HG03378 (cell line): ENCODE data around the gene BPIFB4.

Experiments used
- ATAC-seq: cut with Tn5 transposase; IDR thresholded peaks from one replicate; pipeline ENCODE4 v1.9.1; 2021; ENCODE audit warnings: mild to moderate bottlenecking, moderate library complexity; ENCODE audit not compliant: unreplicated experiment

BPIFB4 gene

DNA sequence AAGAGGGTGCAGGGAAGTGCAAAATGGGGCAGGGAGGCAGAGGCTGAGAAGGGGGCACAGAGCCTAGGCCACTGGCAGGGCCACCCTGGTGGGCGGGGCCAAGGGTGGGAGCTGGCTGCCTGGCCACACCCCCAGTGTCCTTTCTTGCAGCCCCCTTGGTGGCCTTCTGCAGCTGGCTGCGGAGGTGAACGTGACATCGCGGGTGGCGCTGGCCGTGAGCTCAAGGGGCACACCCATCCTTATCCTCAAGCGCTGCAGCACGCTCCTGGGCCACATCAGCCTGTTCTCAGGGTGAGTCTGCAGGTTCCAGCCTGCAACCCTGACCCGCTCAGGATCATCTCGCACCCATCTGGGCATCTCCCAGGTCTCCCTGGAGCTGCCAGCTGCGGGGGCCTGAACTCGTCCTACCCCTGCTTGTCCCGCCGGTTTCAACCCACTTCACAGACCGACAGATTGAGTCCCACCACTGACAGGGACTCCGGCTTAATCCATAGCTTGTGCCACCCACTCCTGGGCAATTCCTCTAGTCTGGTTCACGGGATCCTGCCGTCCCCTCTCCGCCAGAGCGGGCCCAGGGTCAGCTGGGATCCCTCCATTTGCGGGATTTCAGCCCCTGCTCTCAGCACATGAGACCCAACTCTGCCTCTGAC lies 19.6 kb upstream of the BPIFB4 start:
- ATAC-seq, result no peak

DNA sequence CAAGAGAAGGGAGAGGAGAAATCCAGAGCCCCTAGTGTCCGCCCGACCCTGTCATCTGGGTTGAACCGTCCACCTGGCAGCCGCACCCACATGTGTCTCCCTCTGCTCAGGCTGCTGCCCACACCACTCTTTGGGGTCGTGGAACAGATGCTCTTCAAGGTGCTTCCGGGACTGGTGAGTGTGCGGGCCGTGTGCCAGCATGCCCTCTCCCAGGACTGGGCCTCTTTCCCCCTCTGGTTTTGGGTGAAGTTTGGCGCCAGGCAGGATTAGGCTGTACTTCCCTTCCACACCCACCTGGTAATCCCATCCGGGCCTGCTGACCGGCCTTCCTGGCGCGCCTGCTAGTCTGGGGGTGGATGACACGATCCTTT lies 17.8 kb upstream of the BPIFB4 start:
- no peak for ATAC-seq

DNA sequence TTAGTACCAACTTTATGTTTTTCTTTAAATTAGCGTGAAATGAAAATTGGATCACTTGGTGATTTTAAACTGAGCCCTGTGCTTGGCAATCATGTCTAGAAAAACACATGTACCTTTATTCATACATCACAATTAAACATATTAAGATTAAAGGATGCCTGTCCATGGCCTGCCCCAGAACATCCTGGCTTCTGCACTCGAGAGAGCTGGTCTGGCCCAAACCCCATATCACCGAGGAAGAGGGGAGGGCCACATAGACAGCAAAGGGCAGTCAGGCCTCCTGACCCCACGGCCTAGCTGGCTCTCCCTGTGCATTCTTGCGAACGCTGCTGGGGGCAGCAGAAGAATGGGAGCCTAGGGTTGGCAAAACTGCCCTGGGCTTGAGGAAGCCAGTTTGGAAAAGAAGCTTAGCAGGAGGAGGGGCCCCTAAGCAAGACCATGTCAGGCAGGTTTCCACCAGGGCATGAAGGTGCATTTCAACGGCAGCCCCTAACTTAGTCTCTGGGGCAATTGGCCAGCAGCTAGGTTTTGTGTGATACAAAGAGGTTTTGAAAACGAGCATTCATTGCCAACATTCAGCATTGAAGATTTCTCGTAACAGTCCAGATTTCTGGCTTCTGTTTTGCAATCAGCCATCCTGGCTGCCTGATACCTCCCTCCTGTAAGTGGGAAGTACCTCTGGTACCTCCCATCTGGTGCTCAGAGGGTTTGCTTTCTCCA lies 17.2 kb upstream of the BPIFB4 start:
- no peak for ATAC-seq

DNA sequence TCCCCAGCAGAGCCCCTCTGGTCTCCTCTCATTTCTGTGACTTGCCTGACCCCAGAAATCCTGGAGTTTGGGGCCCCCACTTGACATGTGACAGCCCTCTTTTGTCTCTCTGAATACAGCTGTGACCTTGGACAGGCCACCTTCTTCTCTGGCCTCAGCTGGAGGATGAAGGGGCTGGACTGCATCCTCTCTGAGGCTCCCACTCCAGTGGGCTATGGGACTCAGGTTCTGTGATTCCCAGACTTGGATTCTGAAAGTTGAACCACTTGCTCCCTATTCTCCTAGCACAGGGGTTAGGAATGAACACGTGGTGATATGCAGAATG lies 16.7 kb upstream of the BPIFB4 start:
- ATAC-seq, result no peak

DNA sequence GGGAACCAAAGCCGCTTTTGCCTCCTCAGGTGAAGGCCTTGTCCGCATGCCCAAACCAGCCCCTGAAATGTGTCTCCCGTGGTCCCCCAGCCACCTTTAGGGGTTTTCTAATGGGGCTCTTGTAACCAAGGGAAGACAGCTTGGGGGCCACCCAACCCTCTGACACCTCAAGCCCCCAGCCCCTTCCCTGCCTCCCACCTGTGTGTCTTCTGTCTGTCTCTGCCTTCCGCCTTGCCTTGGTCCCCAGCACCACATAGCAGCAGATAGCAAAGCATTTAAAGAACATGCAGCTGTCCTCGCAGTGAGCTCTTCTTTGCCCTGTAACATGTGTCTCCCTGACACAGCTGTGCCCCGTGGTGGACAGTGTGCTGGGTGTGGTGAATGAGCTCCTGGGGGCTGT lies 16.2 kb upstream of the BPIFB4 start:
- no peak for ATAC-seq

DNA sequence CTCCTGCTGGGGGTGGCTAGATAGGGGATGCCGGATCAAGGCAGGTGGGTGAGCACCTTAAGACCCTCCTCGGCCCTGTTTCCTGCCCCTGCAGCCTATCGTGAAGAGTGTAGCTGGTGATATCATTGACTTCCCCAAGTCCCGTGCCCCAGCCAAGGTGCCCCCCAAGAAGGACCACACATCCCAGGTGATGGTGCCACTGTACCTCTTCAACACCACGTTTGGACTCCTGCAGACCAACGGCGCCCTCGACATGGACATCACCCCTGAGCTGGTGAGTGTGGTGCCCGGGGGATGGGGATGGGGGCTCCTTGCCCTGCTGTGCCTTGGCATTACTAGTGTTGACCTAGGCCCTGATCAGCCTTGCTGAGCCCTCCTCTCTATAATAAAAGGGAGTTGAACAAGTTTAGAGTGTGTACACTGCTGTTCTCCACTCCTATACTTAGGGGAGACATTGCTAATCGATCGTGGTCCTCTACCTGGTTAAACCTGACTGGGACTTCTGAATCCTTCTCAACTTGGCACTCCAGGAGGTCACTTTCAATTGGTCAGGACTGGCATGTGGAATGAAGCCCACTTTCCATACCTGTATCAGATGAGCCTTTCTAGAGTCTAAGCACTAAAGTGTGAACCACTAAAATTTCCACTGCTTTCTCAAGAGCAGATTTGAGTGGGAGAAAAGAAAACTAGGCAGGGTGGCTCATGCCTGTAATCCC lies 14.7 kb upstream of the BPIFB4 start:
- no peak for ATAC-seq

DNA sequence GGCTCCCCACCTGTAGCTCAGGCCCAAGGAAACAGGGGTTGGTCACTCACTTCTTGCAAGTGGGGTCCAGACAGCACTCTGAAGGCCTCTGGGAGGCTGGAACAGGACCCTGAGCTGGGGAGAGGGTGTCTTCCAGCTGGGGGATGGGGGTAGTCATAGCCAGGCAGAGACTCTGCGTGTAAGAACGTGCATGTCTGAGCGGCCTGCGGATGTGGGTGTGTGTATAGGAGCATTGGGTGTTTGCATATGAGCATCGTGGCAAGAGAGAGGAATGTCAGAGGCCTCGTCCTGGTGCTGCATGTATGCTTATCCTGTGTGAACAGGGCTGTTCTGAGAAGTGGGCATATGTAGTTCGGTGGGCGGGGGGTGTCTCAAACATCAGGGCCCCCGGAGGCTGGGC lies 13.7 kb upstream of the BPIFB4 start:
- ATAC-seq, result no peak

DNA sequence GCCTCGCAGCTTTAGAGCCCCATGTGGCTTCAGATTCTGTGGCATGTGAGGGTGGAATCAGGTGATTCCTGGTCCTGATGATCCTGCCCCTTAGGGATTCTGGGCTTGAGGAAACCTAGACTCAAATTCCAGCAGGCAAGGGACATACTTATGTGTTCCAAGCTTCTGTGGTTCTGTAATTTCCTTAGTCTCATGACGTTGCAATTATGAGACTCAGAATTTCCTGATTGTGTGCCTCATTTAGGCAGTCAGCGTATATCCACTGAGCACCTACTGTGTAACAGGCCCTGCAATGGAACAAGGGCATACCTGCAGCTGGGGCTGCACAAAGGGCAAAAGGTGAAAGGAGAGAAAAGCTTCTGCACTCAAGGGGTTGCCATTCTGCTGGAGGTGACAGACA lies 11.6 kb upstream of the BPIFB4 start:
- ATAC-seq, result no peak

DNA sequence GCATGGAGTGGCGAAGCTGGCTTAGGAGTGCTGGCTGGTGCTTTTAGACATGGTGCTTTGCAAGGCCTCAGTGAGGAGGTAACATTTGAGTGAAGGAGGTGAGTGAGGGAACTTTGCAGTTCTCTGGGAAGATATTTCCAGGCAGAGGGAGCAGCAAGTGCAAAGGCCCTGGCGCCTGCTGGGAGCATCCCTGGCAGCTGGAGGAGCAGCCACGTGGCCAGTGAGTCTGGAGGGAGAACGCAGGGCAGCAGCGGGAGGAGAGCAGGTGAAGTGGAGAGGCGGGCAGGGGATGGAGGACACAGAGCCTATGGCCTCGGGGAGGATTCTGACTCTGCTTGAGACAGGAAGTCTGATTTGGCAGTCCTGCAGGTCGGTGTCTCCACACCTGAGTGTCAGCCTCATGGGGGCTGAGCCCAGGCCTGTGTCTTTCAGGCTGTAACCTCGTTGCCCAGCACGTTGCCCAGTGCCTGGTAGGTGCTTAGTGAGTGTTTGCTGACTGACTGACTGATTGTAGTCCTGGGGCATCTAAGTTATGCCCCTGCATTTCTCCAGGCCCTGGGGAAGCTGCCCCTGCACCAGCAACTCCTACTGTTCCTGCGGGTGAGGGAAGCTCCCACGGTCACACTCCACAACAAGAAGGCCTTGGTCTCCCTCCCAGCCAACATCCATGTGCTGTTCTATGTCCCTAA lies 11.0 kb upstream of the BPIFB4 start:
- ATAC-seq, result no peak

DNA sequence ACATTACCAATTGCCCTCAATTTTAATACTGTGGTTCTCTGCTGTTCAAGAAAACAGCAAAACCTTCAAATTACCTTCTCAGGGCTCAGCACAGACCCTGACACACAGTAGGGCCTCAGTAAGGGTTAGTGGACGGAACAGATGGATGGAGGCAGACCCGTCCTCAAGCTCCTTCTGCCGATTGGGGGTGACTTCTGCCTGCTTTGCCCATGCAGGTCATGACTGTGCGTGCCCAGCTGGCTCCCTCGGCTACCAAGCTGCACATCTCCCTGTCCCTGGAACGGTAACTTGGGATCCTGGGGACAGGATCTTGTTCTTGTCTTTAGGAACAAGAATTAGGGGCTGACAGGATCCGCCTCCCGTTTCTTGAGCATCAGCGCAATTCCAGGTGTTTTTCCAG lies 9.8 kb upstream of the BPIFB4 start:
- no peak for ATAC-seq

DNA sequence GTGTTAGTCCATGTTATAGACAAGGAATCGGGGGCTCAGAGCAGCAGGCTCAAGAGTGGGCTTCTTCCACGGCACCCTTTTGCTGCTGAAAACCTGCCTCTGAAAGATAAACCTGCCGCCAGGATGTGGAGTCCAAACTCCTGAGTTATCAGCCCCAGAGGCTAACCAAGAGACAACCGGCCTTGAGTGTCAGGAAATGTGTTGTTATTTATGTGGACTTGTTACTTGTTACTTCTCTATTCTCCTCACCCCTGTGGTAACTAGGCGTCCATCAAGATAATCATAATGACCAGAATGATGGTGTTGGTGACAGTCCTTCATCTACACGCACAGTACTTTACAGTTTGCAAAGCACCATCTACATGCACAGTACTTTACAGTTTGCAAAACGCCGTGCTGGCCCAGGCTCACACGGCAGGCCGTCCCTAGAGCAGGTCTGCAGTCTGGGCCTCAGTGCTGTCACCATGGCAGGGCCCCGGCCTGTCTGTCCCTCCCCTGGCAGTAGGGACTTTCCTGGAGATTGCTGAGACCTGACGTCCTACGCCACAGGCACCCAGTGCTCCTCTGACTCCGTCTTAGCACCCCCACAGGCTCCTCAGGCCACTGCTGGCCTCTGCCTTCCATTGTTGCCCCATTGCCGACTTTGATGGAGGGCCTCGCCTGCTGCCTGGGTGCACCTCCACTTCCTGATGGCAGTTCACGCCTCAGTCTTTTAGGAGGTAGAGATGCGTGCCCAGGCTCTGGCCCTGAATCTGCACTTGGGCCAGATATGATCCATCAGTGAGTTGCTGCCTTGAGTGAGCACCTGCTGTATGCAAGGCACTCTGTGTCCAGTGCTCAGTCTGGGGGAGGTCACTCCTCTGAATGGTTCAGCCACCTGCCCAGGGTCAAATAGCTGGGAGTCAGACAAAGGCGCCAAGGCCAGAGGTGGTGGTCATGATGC lies 9.1 kb upstream of the BPIFB4 start:
- no peak for ATAC-seq

DNA sequence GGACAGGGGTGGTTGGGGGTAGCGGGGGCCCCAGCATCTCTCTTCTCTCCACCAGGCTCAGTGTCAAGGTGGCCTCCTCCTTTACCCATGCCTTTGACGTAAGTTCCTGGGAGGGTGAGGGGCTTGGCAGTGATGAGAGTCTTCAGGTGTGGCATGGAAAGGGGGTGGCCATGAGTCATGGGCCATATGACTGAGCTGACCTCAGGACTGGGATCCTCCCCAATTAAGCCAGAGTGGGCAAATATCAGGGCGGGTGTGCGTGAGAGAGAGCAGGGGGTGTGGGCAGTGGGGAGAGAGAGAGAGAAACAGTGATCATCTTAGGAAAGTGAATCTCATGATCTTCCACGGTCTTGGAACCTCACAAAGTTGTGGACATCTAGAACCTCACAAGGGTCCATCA lies 8.2 kb upstream of the BPIFB4 start:
- no peak for ATAC-seq

DNA sequence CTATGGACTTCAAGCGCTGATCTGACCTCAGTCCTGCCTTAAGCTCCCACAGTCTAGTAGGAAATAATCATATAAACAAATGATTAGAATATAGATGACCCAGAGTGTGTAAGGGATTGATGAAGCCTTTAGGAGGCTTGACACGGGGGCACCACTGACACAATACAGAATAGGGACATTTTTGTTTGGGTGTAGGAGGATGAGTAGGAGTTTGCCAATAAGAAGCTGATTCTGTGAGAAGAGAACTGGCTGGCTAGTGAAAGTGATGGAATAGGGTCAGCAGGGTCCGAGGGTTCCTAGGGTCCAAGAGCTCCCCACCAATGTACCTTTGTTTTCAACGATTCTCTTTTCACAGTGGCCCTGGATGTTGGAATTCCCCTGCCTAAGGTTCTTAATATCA lies 7.1 kb upstream of the BPIFB4 start:
- no peak for ATAC-seq

DNA sequence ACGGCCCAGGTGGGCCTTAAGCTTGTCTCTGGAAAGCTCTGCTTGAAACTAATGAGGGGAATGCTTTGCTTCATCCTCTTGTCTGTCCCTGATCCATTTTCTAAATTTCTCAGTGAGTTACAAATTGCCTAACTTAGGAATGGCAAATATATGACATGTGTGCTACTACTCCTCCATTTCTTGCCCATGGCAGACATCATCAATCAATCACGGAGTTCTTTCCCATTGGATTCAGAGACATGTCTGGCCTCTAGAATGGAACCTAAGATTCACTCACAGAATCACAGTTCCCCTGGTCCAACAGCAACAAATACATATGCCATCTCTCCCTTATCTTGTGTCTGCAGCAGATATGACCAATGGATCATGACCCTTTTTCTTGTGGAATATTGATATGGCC lies 6.6 kb upstream of the BPIFB4 start:
- ATAC-seq, result no peak

DNA sequence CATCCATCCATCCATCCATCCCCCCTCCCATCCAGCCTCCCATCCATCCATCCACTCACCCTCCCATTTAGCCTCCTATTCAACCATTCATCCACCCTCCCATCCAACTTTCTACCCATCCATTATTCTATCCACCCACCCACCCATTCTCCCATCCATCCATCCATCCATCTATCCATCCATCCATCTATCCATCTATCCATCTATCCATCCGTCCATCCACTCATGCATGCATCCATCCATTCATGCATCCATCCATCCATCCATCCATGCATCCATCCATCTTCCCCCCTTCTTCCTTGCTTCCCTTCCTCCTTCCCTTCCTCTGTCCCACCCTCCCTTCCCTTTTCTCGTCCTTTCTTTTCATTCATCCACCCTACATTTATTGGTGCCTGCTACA lies 4.8 kb upstream of the BPIFB4 start:
- no peak for ATAC-seq

DNA sequence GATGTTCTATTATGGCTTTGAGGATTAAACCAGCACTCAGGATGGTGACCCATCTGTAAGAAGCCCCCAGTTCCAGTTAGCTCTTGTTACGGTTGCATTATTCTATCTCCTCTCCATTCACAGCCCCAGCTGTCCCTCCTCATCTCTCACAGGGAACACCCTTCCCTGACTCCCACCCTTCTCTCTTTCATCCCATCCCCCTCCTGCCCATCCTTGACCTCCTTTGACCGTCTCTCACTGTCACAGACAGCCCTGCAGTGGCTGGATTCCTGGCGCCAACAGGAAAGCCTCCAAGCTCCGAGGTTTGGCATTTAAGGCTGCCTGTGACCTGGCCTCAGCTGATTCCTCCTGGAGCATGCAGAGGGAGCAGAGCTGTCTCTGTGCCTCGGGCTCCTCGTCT lies 4.2 kb upstream of the BPIFB4 start:
- ATAC-seq, result no peak

DNA sequence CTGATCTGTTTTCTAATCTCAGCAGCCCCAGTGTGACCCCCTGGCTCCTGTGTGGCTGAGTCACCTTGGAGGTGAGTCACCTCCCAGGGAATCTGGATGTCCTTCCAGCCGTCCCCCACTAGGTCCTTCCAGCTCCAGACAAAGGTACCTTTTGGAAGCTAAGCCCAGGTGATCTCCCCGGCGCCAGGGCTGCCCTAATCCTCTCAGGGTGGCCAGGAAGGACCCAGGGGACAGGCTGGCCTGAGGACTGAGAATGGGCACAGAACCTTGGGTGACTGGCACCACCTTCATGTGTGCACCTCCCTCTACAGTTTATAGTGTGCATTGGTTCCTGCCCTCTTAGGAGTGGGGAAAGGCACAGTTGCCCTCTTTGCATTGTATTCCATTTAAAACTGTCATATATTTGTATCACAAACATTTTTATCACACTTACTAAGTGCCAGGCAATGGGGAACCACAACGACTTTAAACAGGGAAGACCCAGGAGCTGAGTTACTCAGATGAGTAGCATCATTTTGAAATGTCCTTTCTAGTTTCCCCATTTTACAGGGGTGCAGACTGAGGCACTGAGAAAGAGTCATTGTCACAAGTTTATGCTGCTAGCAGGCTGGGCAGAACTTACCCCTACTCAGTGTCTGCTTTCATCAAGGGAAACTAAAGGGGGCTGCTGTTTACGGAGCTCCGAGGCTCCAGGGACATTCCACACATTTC lies 2.6 kb upstream of the BPIFB4 start:
- no peak for ATAC-seq

DNA sequence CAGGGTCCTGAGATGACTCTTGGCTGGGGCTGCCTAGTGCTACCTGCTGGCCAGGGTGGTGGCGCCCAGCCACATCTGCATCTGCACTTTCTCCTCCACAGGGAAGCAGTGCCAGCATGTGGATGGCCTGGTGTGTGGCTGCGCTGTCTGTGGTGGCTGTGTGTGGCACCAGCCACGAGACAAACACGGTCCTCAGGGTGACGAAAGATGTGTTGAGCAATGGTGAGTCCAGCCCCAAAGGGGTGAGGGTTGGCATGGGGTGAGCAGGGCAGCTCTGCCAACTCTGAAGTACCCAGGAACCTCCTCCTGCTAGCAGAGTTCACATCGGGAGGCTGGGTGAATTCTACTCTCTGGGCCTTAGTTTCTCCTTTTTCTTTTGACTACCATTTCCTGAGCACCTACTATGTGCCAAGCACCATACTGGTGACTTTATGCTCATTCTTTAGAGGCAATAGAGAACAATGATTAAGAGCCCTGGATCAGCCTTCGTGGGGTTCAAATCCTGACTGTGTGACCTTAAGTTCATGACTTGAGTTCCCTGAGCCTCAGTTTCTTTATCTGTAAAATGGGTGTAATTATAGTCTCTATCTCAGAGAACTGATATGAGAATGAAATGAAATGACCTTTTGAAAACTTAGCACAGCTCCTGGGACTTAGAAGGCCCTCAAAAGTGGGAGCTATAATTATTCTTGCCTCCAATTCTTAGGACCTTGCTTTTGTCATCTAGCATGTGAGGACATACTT lies 2.1 kb downstream of the BPIFB4 start:
- ATAC-seq, result no peak

DNA sequence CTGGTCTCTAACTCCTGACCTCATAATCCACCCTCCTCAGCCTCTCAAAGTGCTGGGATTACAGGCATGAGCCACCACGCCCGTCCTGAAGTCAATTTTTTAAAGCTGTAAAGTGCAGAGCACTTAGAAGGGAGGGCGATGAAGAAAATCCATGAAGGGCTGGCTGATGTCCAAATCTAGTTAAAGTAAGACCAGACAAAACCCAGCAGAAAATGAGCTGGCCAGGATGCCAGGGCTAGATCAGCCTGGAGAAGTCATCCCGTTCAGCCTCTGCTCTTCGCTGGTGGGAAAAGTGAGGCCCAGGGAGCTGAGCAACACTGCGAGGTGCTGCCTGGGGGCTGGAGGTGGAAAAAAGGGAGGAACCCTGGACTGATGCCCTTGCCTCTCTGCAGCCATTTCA lies 3.1 kb downstream of the BPIFB4 start:
- no peak for ATAC-seq
